Measurements from ENCODE around the gene CXCR6. TPM values are rescaled to one million over a fixed set of nuclear protein-coding genes. Genes with fewer than 3 reads are reported as not detected.

The CXCR6 gene
- total and polyA plus RNA-seq, 8 donors: 0.08 to 0.89 (median 0.35) TPM; not detected in 1

DNA sequence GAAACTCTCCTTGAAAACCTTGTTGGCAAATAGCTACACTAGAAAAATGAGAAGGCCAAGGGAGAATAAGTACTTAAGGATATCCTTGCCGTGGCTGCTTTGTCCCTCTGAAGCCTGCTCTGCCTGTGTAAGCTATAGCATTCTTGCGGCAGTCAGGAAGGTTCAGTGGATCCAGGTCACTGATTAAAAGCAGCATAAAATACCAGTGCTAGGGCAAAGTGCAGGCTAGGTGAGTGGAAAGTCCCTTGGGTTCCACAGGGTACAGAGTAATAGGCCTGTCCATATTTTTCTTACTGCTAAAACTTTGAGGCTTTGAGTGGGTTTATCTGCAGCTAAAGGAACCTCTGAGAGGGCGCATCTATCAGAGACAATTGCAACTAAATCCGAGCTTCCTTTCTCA, 10.3 kb downstream of the CXCR6 start:
- 70 to 86% methylated on average over 4 of the region's 4 CpGs for WGBS, 2 donors
- ATAC-seq (peak in 1 of 4 donors; percentile 62), DNase-seq (no peak), FAIRE-seq (no peak)
- intact Hi-C loops (cut with DNase I): no loop called here
- no peaks in the 10 kb centered on the region for H3K9me3 ChIP-seq
- H3K27ac ChIP-seq: no peak overlapping the region
- H3K4me1 ChIP-seq: no peaks in the 10 kb centered on the region
- H3K36me3 ChIP-seq: peaks cover 10 to 87% (median 30%) of the 10 kb centered on the region in 3 donors
- H3K4me3 ChIP-seq: no peak overlapping the region
- TF ChIP-seq, protein P1, sequence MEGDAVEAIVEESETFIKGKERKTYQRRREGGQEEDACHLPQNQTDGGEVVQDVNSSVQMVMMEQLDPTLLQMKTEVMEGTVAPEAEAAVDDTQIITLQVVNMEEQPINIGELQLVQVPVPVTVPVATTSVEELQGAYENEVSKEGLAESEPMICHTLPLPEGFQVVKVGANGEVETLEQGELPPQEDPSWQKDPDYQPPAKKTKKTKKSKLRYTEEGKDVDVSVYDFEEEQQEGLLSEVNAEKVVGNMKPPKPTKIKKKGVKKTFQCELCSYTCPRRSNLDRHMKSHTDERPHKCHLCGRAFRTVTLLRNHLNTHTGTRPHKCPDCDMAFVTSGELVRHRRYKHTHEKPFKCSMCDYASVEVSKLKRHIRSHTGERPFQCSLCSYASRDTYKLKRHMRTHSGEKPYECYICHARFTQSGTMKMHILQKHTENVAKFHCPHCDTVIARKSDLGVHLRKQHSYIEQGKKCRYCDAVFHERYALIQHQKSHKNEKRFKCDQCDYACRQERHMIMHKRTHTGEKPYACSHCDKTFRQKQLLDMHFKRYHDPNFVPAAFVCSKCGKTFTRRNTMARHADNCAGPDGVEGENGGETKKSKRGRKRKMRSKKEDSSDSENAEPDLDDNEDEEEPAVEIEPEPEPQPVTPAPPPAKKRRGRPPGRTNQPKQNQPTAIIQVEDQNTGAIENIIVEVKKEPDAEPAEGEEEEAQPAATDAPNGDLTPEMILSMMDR (IDR thresholded peaks at IDR 0.05): no peak
- H3K27me3 ChIP-seq: no peaks in the 10 kb centered on the region

DNA sequence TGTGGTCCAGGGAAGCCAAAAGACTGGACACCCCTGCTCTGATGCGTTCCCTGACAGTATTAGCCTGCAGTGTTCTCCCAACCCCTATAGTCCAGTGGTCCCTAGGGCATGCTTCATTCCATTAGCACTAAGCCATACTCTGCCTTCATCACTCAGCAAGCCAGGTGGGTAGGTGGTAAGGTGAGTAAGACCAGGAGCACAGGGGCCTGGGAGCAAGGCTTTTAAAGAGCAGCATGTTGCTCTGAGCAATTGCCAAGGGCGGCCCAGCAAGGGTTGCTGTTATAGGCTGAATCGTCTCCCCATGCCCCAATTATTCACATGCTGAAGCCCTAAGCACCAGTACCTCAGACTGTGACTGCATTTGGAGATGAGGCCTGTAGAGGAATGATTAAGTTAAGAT, 11.0 kb downstream of the CXCR6 start:
- Histone ChIP-seq H3K4me1 (no peaks in the 10 kb centered on the region), H3K9me3 (no peaks in the 10 kb centered on the region), H3K4me3 (no peak overlapping the region), H3K27ac (no peak overlapping the region), H3K36me3 (peaks cover 11 to 89% (median 33%) of the 10 kb centered on the region in 3 donors), H3K27me3 (no peaks in the 10 kb centered on the region)
- TF ChIP-seq, protein P1 (IDR thresholded peaks at IDR 0.05): no peak
- WGBS, 2 donors: 95 to 97% methylated on average over 3 of the region's 3 CpGs
- DNase-seq: no peak
- no peak for FAIRE-seq
- ATAC-seq: no peak
- intact Hi-C loops (cut with DNase I): no loop called here

DNA sequence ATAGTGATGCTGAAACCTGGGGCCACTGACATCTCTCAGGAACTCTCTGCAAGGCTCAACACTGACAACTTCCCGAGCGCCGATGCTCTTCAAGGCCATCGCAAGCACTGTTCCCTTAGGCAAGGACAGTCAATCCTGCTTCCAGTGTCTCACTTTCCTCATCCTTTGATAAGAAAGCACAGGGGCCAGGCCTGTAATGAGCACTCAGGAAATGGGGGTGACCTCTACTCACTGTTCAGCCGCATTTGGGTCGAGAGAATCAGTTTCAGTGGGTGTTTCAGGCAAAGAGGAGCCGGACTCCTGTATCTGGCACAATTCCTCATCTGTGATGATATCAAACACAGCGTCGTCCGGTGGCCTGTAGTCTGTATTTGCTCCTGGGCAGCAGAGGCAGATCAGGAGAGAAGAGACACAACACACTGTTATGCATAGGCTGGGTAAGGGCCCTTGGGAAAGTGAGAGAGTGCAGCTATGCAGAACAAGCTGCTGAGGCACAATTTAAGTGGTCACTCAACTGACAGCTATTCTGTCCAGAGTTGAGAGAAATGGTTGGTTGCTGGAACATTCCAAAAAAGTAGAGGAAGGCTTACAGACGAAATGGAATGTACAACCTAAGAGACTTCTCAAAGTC, 11.9 kb downstream of the CXCR6 start:
- no peak for DNase-seq
- no peak for FAIRE-seq
- intact Hi-C loops (cut with DNase I): no loop called here
- WGBS, 2 donors: 83 to 93% methylated on average over 11 of the region's 11 CpGs
- no peak for ATAC-seq
- no peak overlapping the region for H3K27ac ChIP-seq
- H3K36me3 ChIP-seq: peaks cover 11 to 89% (median 33%) of the 10 kb centered on the region in 3 donors
- H3K4me1 ChIP-seq: no peaks in the 10 kb centered on the region
- TF ChIP-seq, protein P1 (IDR thresholded peaks at IDR 0.05): no peak
- no peaks in the 10 kb centered on the region for H3K9me3 ChIP-seq
- no peak overlapping the region for H3K4me3 ChIP-seq
- no peaks in the 10 kb centered on the region for H3K27me3 ChIP-seq

DNA sequence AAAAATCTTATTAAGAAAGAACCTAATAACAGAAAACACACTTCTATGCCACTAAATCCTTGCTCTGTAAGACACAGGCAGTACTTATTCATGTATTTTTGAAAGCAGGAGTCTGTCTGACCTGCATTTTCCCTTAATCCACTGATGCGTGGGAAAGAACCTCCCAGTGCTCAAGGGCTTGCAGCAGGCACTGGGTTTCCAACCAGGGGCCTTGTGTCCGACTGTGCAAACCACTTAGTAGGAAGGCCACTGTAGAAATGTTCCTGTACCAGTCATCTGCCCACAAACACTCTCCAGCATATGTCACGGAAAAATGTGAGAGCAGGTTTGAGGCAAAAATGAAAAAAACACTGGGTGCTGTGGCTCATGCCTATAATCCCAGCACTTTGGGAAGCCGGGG, 12.4 kb downstream of the CXCR6 start:
- Histone ChIP-seq H3K9me3 (no peaks in the 10 kb centered on the region), H3K4me3 (no peak overlapping the region), H3K36me3 (peaks cover 11 to 89% (median 35%) of the 10 kb centered on the region in 3 donors), H3K27ac (no peak overlapping the region), H3K4me1 (no peaks in the 10 kb centered on the region), H3K27me3 (no peaks in the 10 kb centered on the region)
- intact Hi-C loops (cut with DNase I): no loop called here
- TF ChIP-seq, protein P1 (IDR thresholded peaks at IDR 0.05): no peak
- no peak for FAIRE-seq
- no peak for DNase-seq
- WGBS, 2 donors: 92 to 98% methylated on average over 4 of the region's 4 CpGs
- ATAC-seq: no peak

DNA sequence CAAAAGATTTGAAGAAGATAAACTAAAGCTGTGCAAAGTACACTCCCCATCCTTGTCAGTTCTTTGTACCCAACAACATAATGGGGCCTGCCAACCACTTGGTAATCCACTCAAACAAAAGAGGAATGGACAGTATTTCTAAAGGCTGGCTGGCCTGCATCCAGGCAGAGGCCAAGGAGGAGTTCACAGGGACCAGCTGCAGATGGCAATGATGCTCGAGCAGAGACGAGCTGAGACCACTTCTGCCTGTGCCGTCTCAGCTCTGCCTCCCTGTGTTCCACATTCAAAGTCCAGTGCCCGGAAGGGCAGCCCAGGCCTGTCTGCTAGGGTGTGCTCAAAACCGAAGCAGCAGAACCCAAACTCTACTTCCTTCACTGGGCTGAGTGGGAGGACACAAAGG, 14.3 kb downstream of the CXCR6 start:
- FAIRE-seq (no peak), DNase-seq (no peak), ATAC-seq (no peak)
- intact Hi-C loops (cut with DNase I): no loop called here
- H3K27me3 ChIP-seq: no peaks in the 10 kb centered on the region
- no peak overlapping the region for H3K27ac ChIP-seq
- H3K4me3 ChIP-seq: no peak overlapping the region
- WGBS, 2 donors: 83 to 88% methylated on average over 5 of the region's 5 CpGs
- H3K4me1 ChIP-seq: no peaks in the 10 kb centered on the region
- TF ChIP-seq, protein P1 (IDR thresholded peaks at IDR 0.05): no peak
- peaks cover 11 to 90% (median 37%) of the 10 kb centered on the region in 3 donors for H3K36me3 ChIP-seq
- H3K9me3 ChIP-seq: no peaks in the 10 kb centered on the region

Data from pancreas (tissue), 10 donors.